GM18526 (cell line): Measurements from ENCODE around the gene THAP2.

Source experiments
- POLR2A ChIP-seq: IDR thresholded peaks from 3 replicates; pipeline ENCODE4 v1.6.1; 2011; ENCODE audit not compliant: insufficient read length; ENCODE audit errors: extremely low read depth

THAP2 gene

GRCh38 chr12:71652656-71653055 is 11.4 kb upstream of the THAP2 start:
- no peak for TF ChIP-seq POLR2A

- no peak for TF ChIP-seq POLR2A
These were observed 11.0 kb upstream of the THAP2 start for GRCh38 chr12:71653137-71653536.

- no peak for TF ChIP-seq POLR2A
These were observed 9.9 kb upstream of the THAP2 start for GRCh38 chr12:71654200-71654599.

GRCh38 chr12:71655495-71655894 is 8.6 kb upstream of the THAP2 start:
- TF ChIP-seq POLR2A: no peak

- no peak for TF ChIP-seq POLR2A
These were observed 8.2 kb upstream of the THAP2 start for GRCh38 chr12:71655907-71656306.

GRCh38 chr12:71656740-71657139 is 7.4 kb upstream of the THAP2 start:
- no peak for TF ChIP-seq POLR2A

- TF ChIP-seq POLR2A: no peak
These were observed 2.0 kb upstream of the THAP2 start for GRCh38 chr12:71661977-71662530.

- no peak for TF ChIP-seq POLR2A
These were observed 1.1 kb upstream of the THAP2 start for GRCh38 chr12:71662849-71663560.

- TF ChIP-seq POLR2A: no peak
These were observed 449 bp downstream of the THAP2 start for GRCh38 chr12:71664411-71665089.

- TF ChIP-seq POLR2A: no peak
These were observed 976 bp downstream of the THAP2 start for GRCh38 chr12:71665090-71665463.

GRCh38 chr12:71666259-71666658 is 2.2 kb downstream of the THAP2 start:
- TF ChIP-seq POLR2A: no peak

- no peak for TF ChIP-seq POLR2A
These were observed 7.2 kb downstream of the THAP2 start for GRCh38 chr12:71671311-71671710.

GRCh38 chr12:71671816-71672215 is 7.7 kb downstream of the THAP2 start:
- TF ChIP-seq POLR2A: no peak

- no peak for TF ChIP-seq POLR2A
These were observed 18.4 kb downstream of the THAP2 start for GRCh38 chr12:71682466-71682865.

- no peak for TF ChIP-seq POLR2A
These were observed 19.5 kb downstream of the THAP2 start for GRCh38 chr12:71683633-71684032.

GRCh38 chr12:71684081-71684480 is 20.0 kb downstream of the THAP2 start:
- no peak for TF ChIP-seq POLR2A

GRCh38 chr12:71685312-71685906 is 21.3 kb downstream of the THAP2 start:
- TF ChIP-seq POLR2A: no peak
